ENCODE results near the gene GAPVD1. TPM values are rescaled to one million over a fixed set of nuclear protein-coding genes. Genes with fewer than 3 reads are reported as not detected.

The GAPVD1 gene
- total RNA-seq, 1 experiment from 2014 or later = 33.3 TPM

DNA sequence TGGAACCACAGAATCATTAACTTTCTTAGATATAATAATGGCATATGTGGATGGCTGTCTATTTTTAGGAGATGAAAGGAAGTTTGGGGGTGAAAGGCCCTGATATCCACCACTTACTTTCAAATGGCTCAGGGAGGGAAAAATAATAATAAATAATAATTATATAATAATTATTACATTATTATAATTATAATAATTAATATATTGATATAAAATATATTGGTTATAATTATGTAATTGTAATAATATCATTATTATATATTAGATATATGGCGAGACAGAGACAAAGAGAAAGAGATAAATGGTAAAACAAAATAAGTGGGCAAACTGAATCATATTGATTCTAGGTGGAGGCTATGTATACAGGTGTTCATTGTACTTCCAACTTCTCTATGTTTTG lies 136.6 kb downstream of the GAPVD1 start:
- POLR2A ChIA-PET = no interaction called here
- CTCF ChIA-PET = no interaction called here

DNA sequence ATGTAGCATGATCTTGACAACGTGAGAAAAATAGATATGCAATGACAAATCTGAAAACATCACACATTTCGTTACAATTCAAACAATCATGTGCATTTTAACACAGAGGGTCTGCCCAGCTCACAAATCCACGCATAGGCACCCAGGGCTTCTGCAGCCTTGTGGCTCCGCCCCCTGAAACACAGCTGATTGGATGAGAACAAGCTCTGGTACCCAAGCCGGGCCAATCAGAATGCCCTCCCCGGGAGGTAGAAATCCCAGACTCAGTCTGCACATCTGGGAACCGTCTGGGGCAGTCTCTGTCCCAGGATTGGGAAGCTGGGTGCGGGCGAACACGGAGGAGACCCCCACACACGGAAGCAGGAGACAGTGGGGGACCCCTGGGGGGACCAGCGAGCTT lies 137.5 kb downstream of the GAPVD1 start:
- DNase-seq (ENCODE audit: low spot score) = no peak
- peaks cover 11% of the 10 kb centered on the region for H3K27me3 Mint-ChIP-seq (ENCODE audit: low read depth)
- H3K36me3 Mint-ChIP-seq = no peaks in the 10 kb centered on the region
- no peak overlapping the region for H3K27ac Mint-ChIP-seq
- no peak for TF ChIP-seq FOXJ3 (CRISPR knock-in tag; IDR thresholded peaks at IDR 0.05; ENCODE audit: borderline replicate concordance)
- 0 out of 2 replicates have a peak, but pooled peaks have one; percentile 27 for TF ChIP-seq NFYB (CRISPR knock-in tag; conservative IDR thresholded peaks at IDR 0.05; ENCODE audit: low read depth)
- H3K4me3 Mint-ChIP-seq = no peak overlapping the region
- peaks cover 3% of the 10 kb centered on the region; the same call in 1 of the 2 replicates for H3K4me1 Mint-ChIP-seq
- ChIA-PET POLR2A (interaction anchor here (0.5 kb wide), 1 partner anchor 199 kb away, joined by 5 read pairs; no protein-coding TSS in a partner anchor), CTCF (interaction anchor here (0.6 to 1.6 kb wide), 4 partner anchors 9 to 74 kb away, joined by 3 to 10 read pairs (median 4); no protein-coding TSS in a partner anchor)
- ATAC-seq = peak; percentile 26; the same call in 1 of the 2 replicates
- no peaks in the 10 kb centered on the region; the same call in 1 of the 2 replicates for H3K9me3 Mint-ChIP-seq

More for the DNA sequence above, 136.6 kb downstream of the GAPVD1 start:
- Mint-ChIP-seq H3K4me3 (no peak overlapping the region), H3K4me1 (peaks cover 3% of the 10 kb centered on the region; the same call in 1 of the 2 replicates), H3K36me3 (no peaks in the 10 kb centered on the region), H3K27ac (no peak overlapping the region), H3K27me3 (ENCODE audit: low read depth) (peaks cover 18% of the 10 kb centered on the region), H3K9me3 (no peaks in the 10 kb centered on the region; the same call in 1 of the 2 replicates)
- TF ChIP-seq, protein P1, sequence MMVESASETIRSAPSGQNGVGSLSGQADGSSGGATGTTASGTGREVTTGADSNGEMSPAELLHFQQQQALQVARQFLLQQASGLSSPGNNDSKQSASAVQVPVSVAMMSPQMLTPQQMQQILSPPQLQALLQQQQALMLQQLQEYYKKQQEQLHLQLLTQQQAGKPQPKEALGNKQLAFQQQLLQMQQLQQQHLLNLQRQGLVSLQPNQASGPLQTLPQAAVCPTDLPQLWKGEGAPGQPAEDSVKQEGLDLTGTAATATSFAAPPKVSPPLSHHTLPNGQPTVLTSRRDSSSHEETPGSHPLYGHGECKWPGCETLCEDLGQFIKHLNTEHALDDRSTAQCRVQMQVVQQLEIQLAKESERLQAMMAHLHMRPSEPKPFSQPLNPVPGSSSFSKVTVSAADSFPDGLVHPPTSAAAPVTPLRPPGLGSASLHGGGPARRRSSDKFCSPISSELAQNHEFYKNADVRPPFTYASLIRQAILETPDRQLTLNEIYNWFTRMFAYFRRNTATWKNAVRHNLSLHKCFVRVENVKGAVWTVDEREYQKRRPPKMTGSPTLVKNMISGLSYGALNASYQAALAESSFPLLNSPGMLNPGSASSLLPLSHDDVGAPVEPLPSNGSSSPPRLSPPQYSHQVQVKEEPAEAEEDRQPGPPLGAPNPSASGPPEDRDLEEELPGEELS (CRISPR knock-in tag; IDR thresholded peaks at IDR 0.05) = no peak
- peak; percentile 98 for TF ChIP-seq HMGA2 (CRISPR knock-in tag; IDR thresholded peaks at IDR 0.05)
- DNase-seq (ENCODE audit: low spot score) = no peak
- ATAC-seq = no peak

DNA sequence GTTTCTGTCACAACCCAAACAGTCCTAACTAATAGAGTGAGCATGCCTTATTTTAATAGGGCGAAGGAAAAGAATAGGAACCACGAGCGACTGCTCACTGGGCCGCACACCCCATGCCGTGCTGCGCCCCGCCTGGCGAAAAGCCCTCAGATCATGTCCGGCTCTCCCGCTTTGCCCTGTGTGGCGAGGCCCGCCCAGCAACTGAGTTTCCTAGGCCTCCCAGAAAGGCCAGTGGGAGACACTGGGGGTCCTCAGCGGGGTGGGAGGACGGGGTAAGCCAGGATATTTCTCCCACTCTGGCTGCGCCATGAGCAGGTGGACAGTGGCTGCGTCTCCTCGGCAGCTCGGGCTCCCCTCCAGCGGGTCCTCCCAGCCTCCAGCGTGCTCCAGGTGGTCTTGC lies 138.0 kb downstream of the GAPVD1 start:
- Mint-ChIP-seq H3K27ac (no peak overlapping the region), H3K4me1 (peaks cover 3% of the 10 kb centered on the region; the same call in 1 of the 2 replicates), H3K9me3 (no peaks in the 10 kb centered on the region; the same call in 1 of the 2 replicates), H3K36me3 (no peaks in the 10 kb centered on the region), H3K4me3 (no peak overlapping the region), H3K27me3 (ENCODE audit: low read depth) (peaks cover 6% of the 10 kb centered on the region)
- ATAC-seq (no peak), DNase-seq (ENCODE audit: low spot score) (no peak)
- POLR2A ChIA-PET = interaction anchor here (0.5 kb wide), 1 partner anchor 200 kb away, joined by 5 read pairs; no protein-coding TSS in a partner anchor
- CTCF ChIA-PET = interaction anchor here (0.6 to 1.6 kb wide), 4 partner anchors 8 to 74 kb away, joined by 3 to 10 read pairs (median 4); no protein-coding TSS in a partner anchor
- TF ChIP-seq, protein P2, sequence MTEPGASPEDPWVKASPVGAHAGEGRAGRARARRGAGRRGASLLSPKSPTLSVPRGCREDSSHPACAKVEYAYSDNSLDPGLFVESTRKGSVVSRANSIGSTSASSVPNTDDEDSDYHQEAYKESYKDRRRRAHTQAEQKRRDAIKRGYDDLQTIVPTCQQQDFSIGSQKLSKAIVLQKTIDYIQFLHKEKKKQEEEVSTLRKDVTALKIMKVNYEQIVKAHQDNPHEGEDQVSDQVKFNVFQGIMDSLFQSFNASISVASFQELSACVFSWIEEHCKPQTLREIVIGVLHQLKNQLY (CRISPR knock-in tag; IDR thresholded peaks at IDR 0.05) = no peak
- TF ChIP-seq ZNF671 (CRISPR knock-in tag; IDR thresholded peaks at IDR 0.05) (no peak), SOX15 (CRISPR knock-in tag; IDR thresholded peaks at IDR 0.05) (no peak), CREB1 (CRISPR knock-in tag; IDR thresholded peaks at IDR 0.05) (no peak), ZBTB21 (CRISPR knock-in tag; IDR thresholded peaks at IDR 0.05; ENCODE audit: borderline replicate concordance) (no peak), ESRRA (CRISPR knock-in tag; IDR thresholded peaks at IDR 0.05; ENCODE audit: borderline replicate concordance) (no peak), GRHL2 (CRISPR knock-in tag; IDR thresholded peaks at IDR 0.05; ENCODE audit: insufficient replicate concordance, severe bottlenecking) (no peak), TP53 (CRISPR knock-in tag; IDR thresholded peaks at IDR 0.05) (no peak)
- TF ChIP-seq, protein P3, sequence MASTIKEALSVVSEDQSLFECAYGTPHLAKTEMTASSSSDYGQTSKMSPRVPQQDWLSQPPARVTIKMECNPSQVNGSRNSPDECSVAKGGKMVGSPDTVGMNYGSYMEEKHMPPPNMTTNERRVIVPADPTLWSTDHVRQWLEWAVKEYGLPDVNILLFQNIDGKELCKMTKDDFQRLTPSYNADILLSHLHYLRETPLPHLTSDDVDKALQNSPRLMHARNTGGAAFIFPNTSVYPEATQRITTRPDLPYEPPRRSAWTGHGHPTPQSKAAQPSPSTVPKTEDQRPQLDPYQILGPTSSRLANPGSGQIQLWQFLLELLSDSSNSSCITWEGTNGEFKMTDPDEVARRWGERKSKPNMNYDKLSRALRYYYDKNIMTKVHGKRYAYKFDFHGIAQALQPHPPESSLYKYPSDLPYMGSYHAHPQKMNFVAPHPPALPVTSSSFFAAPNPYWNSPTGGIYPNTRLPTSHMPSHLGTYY (CRISPR knock-in tag; IDR thresholded peaks at IDR 0.05) = no peak
- TF ChIP-seq, protein P4, sequence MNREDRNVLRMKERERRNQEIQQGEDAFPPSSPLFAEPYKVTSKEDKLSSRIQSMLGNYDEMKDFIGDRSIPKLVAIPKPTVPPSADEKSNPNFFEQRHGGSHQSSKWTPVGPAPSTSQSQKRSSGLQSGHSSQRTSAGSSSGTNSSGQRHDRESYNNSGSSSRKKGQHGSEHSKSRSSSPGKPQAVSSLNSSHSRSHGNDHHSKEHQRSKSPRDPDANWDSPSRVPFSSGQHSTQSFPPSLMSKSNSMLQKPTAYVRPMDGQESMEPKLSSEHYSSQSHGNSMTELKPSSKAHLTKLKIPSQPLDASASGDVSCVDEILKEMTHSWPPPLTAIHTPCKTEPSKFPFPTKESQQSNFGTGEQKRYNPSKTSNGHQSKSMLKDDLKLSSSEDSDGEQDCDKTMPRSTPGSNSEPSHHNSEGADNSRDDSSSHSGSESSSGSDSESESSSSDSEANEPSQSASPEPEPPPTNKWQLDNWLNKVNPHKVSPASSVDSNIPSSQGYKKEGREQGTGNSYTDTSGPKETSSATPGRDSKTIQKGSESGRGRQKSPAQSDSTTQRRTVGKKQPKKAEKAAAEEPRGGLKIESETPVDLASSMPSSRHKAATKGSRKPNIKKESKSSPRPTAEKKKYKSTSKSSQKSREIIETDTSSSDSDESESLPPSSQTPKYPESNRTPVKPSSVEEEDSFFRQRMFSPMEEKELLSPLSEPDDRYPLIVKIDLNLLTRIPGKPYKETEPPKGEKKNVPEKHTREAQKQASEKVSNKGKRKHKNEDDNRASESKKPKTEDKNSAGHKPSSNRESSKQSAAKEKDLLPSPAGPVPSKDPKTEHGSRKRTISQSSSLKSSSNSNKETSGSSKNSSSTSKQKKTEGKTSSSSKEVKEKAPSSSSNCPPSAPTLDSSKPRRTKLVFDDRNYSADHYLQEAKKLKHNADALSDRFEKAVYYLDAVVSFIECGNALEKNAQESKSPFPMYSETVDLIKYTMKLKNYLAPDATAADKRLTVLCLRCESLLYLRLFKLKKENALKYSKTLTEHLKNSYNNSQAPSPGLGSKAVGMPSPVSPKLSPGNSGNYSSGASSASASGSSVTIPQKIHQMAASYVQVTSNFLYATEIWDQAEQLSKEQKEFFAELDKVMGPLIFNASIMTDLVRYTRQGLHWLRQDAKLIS (CRISPR knock-in tag; IDR thresholded peaks at IDR 0.05; ENCODE audit: borderline replicate concordance) = no peak
- TF ChIP-seq, protein P5, sequence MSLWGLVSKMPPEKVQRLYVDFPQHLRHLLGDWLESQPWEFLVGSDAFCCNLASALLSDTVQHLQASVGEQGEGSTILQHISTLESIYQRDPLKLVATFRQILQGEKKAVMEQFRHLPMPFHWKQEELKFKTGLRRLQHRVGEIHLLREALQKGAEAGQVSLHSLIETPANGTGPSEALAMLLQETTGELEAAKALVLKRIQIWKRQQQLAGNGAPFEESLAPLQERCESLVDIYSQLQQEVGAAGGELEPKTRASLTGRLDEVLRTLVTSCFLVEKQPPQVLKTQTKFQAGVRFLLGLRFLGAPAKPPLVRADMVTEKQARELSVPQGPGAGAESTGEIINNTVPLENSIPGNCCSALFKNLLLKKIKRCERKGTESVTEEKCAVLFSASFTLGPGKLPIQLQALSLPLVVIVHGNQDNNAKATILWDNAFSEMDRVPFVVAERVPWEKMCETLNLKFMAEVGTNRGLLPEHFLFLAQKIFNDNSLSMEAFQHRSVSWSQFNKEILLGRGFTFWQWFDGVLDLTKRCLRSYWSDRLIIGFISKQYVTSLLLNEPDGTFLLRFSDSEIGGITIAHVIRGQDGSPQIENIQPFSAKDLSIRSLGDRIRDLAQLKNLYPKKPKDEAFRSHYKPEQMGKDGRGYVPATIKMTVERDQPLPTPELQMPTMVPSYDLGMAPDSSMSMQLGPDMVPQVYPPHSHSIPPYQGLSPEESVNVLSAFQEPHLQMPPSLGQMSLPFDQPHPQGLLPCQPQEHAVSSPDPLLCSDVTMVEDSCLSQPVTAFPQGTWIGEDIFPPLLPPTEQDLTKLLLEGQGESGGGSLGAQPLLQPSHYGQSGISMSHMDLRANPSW (CRISPR knock-in tag; conservative IDR thresholded peaks at IDR 0.05; ENCODE audit: low read depth) = no peak
- TF ChIP-seq, protein P6, sequence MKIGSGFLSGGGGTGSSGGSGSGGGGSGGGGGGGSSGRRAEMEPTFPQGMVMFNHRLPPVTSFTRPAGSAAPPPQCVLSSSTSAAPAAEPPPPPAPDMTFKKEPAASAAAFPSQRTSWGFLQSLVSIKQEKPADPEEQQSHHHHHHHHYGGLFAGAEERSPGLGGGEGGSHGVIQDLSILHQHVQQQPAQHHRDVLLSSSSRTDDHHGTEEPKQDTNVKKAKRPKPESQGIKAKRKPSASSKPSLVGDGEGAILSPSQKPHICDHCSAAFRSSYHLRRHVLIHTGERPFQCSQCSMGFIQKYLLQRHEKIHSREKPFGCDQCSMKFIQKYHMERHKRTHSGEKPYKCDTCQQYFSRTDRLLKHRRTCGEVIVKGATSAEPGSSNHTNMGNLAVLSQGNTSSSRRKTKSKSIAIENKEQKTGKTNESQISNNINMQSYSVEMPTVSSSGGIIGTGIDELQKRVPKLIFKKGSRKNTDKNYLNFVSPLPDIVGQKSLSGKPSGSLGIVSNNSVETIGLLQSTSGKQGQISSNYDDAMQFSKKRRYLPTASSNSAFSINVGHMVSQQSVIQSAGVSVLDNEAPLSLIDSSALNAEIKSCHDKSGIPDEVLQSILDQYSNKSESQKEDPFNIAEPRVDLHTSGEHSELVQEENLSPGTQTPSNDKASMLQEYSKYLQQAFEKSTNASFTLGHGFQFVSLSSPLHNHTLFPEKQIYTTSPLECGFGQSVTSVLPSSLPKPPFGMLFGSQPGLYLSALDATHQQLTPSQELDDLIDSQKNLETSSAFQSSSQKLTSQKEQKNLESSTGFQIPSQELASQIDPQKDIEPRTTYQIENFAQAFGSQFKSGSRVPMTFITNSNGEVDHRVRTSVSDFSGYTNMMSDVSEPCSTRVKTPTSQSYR (CRISPR knock-in tag; IDR thresholded peaks at IDR 0.05) = no peak
- TF ChIP-seq, protein P7, sequence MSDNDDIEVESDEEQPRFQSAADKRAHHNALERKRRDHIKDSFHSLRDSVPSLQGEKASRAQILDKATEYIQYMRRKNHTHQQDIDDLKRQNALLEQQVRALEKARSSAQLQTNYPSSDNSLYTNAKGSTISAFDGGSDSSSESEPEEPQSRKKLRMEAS (CRISPR knock-in tag; IDR thresholded peaks at IDR 0.05) = no peak
